Kidney (tissue), 14 donors: ENCODE data around the gene NPAS3. TPM values are rescaled to one million over a fixed set of nuclear protein-coding genes. Genes with fewer than 3 reads are reported as not detected.

ENCODE experiments used
- DNase-seq, 5 donors: peaks; one replicate each; pipeline ENCODE4 v3.0.0-alpha.2; 2013 to 2020
- FAIRE-seq: peaks from 2 replicates; lab custom pipeline; 2012; peaks lifted over from hg19 to GRCh38; lab: Jason Lieb, UNC
- H3K27ac ChIP-seq, 2 donors: one replicate each; pipeline ENCODE4 v1.7.0; 2013; ENCODE audit warnings: low read depth in 2 of 2, low read length in 2 of 2, inconsistent platforms in 1 of 2
- H3K27me3 ChIP-seq: one replicate; pipeline ENCODE4 v1.7.1; 2013; ENCODE audit warnings: low read length, inconsistent platforms; ENCODE audit not compliant: control insufficient read depth, insufficient read depth
- H3K36me3 ChIP-seq, 3 donors: one replicate each; pipeline versions ENCODE4 v1.7.0 to v1.7.1; 2013; ENCODE audit warnings: low read length in 3 of 3, control low read depth in 1 of 3, inconsistent platforms in 1 of 3; ENCODE audit not compliant: insufficient read depth in 3 of 3, control insufficient read depth in 2 of 3
- H3K4me1 ChIP-seq, 3 donors: one replicate each; pipeline versions ENCODE4 v1.7.0 to v1.7.1; 2013; ENCODE audit warnings: low read length in 3 of 3, inconsistent platforms in 1 of 3, low read depth in 1 of 3; ENCODE audit not compliant: control insufficient read depth in 2 of 3, insufficient read depth in 2 of 3
- H3K4me3 ChIP-seq, 3 donors: one replicate each; pipeline versions ENCODE4 v1.7.0 to v1.8.1; 2013; ENCODE audit warnings: low read length in 3 of 3, control low read depth in 1 of 3, inconsistent platforms in 1 of 3
- H3K9ac ChIP-seq, 3 donors: one replicate each; pipeline versions ENCODE4 v1.7.0 to v1.7.1; 2013; ENCODE audit warnings: low read length in 3 of 3, control low read depth in 1 of 3, inconsistent platforms in 1 of 3
- H3K9me3 ChIP-seq, 3 donors: one replicate each; pipeline versions ENCODE4 v1.7.0 to v1.7.1; 2013; ENCODE audit warnings: low read length in 3 of 3, control low read depth in 1 of 3, inconsistent platforms in 1 of 3; ENCODE audit not compliant: control insufficient read depth in 2 of 3, insufficient read depth in 1 of 3
- intact Hi-C: fragments of 100-400 bp; cut with DNase I; formaldehyde crosslinking; loops from one replicate; pipeline ENCODE4 v1.11.1; 2022
- polyA plus RNA-seq: library from polyadenylated mRNA; stranded (reverse); fragments of 350-450 nt; fragmentation: Illumina TruSeq; extraction: RNeasy Lipid Tissue Mini Kit (QIAGEN cat#74804); gene quantifications from one replicate; pipeline ENCODE4 v1.2.3, GENCODE V29; 2014; ENCODE audit warnings: low read depth, low replicate concordance; ENCODE audit not compliant: insufficient read depth
- total RNA-seq: library from RNA; stranded (reverse); fragmentation: NEBNext Ultra II Directional; extraction: Animal tissue kit (Norgen Biotek cat#: 25700); gene quantifications from one replicate; pipeline ENCODE4 v1.2.1, GENCODE V29; 2021
- TF ChIP-seq, protein P1 (sequence below): IDR thresholded peaks from 3 replicates; pipeline ENCODE4 v1.5.1; 2012; ENCODE audit warnings: mild to moderate bottlenecking, moderate library complexity, borderline replicate concordance; ENCODE audit not compliant: insufficient read depth; ENCODE audit errors: extremely low read depth
- donor health status: control.
- donor health status: control.
- donor health status: control.
- donor health status: control.
- donor health status: control.
- donor health status: DM: yes; HTN: yes; CAD: no.
- donor health status: Normal renal cell carcinoma (clear cell type).

The NPAS3 gene
- total and polyA plus RNA-seq, 2 donors from 2014 or later = 0.82 to 5.0 TPM

DNA sequence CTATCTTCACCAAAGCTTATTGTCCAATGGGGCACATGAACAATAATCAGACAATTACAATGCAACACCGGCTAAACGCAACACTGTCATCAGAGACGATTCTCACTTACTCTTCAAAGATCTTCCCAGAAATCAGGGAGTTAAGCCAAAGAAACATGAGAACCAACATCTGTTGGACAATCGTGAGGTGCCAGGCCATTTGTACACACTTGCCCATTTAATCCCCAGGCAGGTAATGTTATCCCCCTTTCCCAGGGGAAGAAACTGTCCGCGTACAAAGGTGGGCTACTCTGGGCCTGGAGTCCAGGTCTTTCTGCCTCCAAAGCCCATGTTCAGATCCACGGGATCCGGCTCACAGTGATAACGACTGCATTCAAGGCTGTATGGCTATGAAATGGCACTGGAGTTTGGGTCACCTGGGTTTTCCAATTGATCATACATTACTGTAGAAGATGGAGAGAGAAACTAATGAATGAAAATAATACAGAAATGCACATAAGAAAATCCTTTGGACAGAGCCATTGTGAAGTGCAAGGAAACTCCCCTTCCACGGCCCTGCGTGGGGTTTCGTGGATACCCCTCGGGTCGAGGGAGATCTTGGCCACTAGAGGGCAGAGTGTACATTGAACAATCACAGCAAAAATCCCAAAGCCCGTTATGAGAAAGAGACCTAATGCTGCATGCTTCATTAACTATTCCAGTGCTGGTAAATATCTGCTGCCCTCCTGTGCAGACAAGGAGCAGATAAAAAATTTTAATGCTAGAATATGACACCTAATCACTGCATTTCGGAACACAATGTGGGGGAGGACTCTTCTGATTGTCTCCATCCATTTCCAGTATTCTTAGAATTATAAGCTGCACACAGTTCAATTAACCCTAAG lies 900.8 kb downstream of the NPAS3 start:
- no peak for FAIRE-seq
- Histone ChIP-seq H3K9ac (no peak overlapping the region), H3K27me3 (no peaks in the 10 kb centered on the region), H3K9me3 (no peaks in the 10 kb centered on the region), H3K4me1 (no peaks in the 10 kb centered on the region), H3K36me3 (no peaks in the 10 kb centered on the region), H3K4me3 (no peak overlapping the region), H3K27ac (no peak overlapping the region)
- DNase-seq = peak in 4 of 5 donors; percentile 45 to 76 (median 54)
- intact Hi-C loops = no loop called here
- TF ChIP-seq, protein P1, sequence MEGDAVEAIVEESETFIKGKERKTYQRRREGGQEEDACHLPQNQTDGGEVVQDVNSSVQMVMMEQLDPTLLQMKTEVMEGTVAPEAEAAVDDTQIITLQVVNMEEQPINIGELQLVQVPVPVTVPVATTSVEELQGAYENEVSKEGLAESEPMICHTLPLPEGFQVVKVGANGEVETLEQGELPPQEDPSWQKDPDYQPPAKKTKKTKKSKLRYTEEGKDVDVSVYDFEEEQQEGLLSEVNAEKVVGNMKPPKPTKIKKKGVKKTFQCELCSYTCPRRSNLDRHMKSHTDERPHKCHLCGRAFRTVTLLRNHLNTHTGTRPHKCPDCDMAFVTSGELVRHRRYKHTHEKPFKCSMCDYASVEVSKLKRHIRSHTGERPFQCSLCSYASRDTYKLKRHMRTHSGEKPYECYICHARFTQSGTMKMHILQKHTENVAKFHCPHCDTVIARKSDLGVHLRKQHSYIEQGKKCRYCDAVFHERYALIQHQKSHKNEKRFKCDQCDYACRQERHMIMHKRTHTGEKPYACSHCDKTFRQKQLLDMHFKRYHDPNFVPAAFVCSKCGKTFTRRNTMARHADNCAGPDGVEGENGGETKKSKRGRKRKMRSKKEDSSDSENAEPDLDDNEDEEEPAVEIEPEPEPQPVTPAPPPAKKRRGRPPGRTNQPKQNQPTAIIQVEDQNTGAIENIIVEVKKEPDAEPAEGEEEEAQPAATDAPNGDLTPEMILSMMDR = peak; percentile 72

DNA sequence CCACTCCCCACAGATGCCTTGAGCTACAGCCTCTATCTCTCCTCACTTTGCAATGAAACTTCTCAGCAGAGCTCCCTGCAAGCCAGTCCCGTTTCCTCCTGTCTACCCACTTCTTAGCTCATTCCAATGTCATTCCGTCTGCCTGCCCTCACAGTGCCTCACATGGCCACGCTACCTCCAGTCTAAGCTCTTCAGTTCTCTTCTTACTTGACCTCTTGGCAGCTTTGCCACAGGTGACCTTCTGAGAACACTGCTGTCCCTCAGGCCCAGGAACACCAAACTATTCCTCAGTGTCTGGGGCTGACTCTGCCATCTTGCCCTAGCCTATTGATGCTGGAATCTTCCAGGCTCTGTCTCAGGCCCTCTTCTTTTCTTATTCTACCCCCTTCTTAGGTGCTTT lies 902.1 kb downstream of the NPAS3 start:
- DNase-seq (no peak), FAIRE-seq (no peak)
- H3K9me3 ChIP-seq = no peaks in the 10 kb centered on the region
- H3K36me3 ChIP-seq = no peaks in the 10 kb centered on the region
- TF ChIP-seq, protein P1 = no peak
- intact Hi-C loops = no loop called here
- H3K9ac ChIP-seq = no peak overlapping the region
- H3K4me1 ChIP-seq = no peaks in the 10 kb centered on the region
- H3K27ac ChIP-seq = no peak overlapping the region
- H3K4me3 ChIP-seq = no peak overlapping the region
- H3K27me3 ChIP-seq = no peaks in the 10 kb centered on the region

DNA sequence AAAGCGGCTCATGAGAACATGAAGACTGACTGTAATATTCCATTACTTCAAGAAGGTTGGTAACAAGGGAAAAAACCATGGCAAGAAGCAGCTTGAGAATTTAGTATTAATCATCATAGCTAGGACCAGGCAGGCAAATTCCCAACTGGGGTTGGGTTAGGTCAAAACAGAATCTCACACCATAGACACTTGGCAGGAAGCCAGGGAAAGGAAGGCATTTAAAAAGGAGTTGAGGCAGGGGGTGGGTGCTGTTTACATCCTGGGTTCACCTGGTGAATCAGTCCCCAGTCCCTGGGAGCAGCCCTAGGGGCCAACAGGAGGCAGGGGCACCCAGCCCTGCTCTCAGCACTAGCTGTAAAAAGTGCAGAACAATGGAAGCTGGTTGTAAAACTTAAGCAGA lies 903.6 kb downstream of the NPAS3 start:
- intact Hi-C loops = no loop called here

More for the DNA sequence above, 903.6 kb downstream of the NPAS3 start:
- no peak for FAIRE-seq
- Histone ChIP-seq H3K4me3 (no peak overlapping the region), H3K4me1 (no peaks in the 10 kb centered on the region), H3K9ac (no peak overlapping the region), H3K36me3 (no peaks in the 10 kb centered on the region), H3K9me3 (no peaks in the 10 kb centered on the region), H3K27ac (no peak overlapping the region), H3K27me3 (no peaks in the 10 kb centered on the region)
- DNase-seq = no peak
- TF ChIP-seq, protein P1 = no peak
